H1 (cell line): Measurements from ENCODE around the gene SSRP1. TPM values are rescaled to one million over a fixed set of nuclear protein-coding genes. Genes with fewer than 3 reads are reported as not detected.

ENCODE experiments used
- BACH1 ChIP-seq: IDR thresholded peaks from 2 replicates; pipeline ENCODE4 v1.6.1; 2012; ENCODE audit warnings: low read length, improper control_type of control experiment
- CBX5 ChIP-seq: fragments of 300-800, 300-1000 bp; sonication (generic); IDR thresholded peaks from 2 replicates; pipeline ENCODE4 v1.7.1; 2016; ENCODE audit warnings: antibody characterized with exemption, low read length, low read depth
- EZH2 ChIP-seq: fragments of 200-600 bp; sonication (generic); IDR thresholded peaks from 2 replicates; pipeline ENCODE4 v1.7.1; 2012; ENCODE audit warnings: low read depth, mild to moderate bottlenecking, moderate library complexity, low read length, inconsistent platforms; ENCODE audit not compliant: severe bottlenecking
- KDM5A ChIP-seq: fragments of 200-600 bp; IDR thresholded peaks from 2 replicates; pipeline ENCODE4 v1.7.1; 2012; ENCODE audit warnings: mild to moderate bottlenecking, low read length, inconsistent platforms, mixed read lengths
- PHF8 ChIP-seq: fragments of 200-600 bp; sonication (generic); conservative IDR thresholded peaks from 2 replicates; pipeline ENCODE4 v1.7.1; 2012; ENCODE audit warnings: low read depth, mild to moderate bottlenecking, inconsistent platforms, low read length, moderate library complexity
- POLR2AphosphoS5 ChIP-seq: IDR thresholded peaks from 2 replicates; pipeline ENCODE4 v1.6.1; 2011; ENCODE audit warnings: low read depth, low read length
- POU5F1 ChIP-seq: IDR thresholded peaks from 2 replicates; pipeline ENCODE4 v1.6.1; 2011; ENCODE audit warnings: low read depth, mild to moderate bottlenecking, low read length, moderate library complexity
- SP4 ChIP-seq: IDR thresholded peaks from 2 replicates; pipeline ENCODE4 v1.6.1; 2012; ENCODE audit warnings: low read length, inconsistent platforms
- SRF ChIP-seq: IDR thresholded peaks from 2 replicates; pipeline ENCODE4 v1.6.1; 2011; ENCODE audit warnings: mild to moderate bottlenecking, low read depth, low read length, moderate library complexity
- polyA plus RNA-seq, 7 experiments: library from polyadenylated mRNA; depleted of rRNA in 3 of 7; stranded (reverse) in 5 of 7; unstranded in 2 of 7; fragments of >200 nt in 5 of 7; fragments of 200-250 nt in 2 of 7; gene quantifications; 1 replicate in 5 of 7; 2 replicates in 1 of 7; 4 replicates in 1 of 7; pipeline versions ENCODE4 v1.2.1 to v1.2.3, GENCODE V29; 2011 to 2013; ENCODE audit warnings: missing spikeins in 2 of 7, mixed read lengths in 2 of 7
- total RNA-seq: library from RNA; stranded (reverse); fragmentation: NEBNext Ultra II Directional; extraction: Animal tissue kit (Norgen Biotek cat#: 25700); gene quantifications from 2 replicates; pipeline ENCODE4 v1.2.1, GENCODE V29; 2021
- TF ChIP-seq, protein P1 (sequence below): fragments of 300-600 bp; sonication (generic); IDR thresholded peaks from 2 replicates; pipeline ENCODE4 v1.7.1; 2012; ENCODE audit warnings: low read length, moderate library complexity, mild to moderate bottlenecking, inconsistent platforms; ENCODE audit not compliant: insufficient replicate concordance

Gene SSRP1
- total and polyA plus RNA-seq, 2 of the 8 experiments (the other 6 are each of a cell fraction or from before 2014, with no cell fraction given) = 259 to 281 TPM

- TF ChIP-seq, protein P1, sequence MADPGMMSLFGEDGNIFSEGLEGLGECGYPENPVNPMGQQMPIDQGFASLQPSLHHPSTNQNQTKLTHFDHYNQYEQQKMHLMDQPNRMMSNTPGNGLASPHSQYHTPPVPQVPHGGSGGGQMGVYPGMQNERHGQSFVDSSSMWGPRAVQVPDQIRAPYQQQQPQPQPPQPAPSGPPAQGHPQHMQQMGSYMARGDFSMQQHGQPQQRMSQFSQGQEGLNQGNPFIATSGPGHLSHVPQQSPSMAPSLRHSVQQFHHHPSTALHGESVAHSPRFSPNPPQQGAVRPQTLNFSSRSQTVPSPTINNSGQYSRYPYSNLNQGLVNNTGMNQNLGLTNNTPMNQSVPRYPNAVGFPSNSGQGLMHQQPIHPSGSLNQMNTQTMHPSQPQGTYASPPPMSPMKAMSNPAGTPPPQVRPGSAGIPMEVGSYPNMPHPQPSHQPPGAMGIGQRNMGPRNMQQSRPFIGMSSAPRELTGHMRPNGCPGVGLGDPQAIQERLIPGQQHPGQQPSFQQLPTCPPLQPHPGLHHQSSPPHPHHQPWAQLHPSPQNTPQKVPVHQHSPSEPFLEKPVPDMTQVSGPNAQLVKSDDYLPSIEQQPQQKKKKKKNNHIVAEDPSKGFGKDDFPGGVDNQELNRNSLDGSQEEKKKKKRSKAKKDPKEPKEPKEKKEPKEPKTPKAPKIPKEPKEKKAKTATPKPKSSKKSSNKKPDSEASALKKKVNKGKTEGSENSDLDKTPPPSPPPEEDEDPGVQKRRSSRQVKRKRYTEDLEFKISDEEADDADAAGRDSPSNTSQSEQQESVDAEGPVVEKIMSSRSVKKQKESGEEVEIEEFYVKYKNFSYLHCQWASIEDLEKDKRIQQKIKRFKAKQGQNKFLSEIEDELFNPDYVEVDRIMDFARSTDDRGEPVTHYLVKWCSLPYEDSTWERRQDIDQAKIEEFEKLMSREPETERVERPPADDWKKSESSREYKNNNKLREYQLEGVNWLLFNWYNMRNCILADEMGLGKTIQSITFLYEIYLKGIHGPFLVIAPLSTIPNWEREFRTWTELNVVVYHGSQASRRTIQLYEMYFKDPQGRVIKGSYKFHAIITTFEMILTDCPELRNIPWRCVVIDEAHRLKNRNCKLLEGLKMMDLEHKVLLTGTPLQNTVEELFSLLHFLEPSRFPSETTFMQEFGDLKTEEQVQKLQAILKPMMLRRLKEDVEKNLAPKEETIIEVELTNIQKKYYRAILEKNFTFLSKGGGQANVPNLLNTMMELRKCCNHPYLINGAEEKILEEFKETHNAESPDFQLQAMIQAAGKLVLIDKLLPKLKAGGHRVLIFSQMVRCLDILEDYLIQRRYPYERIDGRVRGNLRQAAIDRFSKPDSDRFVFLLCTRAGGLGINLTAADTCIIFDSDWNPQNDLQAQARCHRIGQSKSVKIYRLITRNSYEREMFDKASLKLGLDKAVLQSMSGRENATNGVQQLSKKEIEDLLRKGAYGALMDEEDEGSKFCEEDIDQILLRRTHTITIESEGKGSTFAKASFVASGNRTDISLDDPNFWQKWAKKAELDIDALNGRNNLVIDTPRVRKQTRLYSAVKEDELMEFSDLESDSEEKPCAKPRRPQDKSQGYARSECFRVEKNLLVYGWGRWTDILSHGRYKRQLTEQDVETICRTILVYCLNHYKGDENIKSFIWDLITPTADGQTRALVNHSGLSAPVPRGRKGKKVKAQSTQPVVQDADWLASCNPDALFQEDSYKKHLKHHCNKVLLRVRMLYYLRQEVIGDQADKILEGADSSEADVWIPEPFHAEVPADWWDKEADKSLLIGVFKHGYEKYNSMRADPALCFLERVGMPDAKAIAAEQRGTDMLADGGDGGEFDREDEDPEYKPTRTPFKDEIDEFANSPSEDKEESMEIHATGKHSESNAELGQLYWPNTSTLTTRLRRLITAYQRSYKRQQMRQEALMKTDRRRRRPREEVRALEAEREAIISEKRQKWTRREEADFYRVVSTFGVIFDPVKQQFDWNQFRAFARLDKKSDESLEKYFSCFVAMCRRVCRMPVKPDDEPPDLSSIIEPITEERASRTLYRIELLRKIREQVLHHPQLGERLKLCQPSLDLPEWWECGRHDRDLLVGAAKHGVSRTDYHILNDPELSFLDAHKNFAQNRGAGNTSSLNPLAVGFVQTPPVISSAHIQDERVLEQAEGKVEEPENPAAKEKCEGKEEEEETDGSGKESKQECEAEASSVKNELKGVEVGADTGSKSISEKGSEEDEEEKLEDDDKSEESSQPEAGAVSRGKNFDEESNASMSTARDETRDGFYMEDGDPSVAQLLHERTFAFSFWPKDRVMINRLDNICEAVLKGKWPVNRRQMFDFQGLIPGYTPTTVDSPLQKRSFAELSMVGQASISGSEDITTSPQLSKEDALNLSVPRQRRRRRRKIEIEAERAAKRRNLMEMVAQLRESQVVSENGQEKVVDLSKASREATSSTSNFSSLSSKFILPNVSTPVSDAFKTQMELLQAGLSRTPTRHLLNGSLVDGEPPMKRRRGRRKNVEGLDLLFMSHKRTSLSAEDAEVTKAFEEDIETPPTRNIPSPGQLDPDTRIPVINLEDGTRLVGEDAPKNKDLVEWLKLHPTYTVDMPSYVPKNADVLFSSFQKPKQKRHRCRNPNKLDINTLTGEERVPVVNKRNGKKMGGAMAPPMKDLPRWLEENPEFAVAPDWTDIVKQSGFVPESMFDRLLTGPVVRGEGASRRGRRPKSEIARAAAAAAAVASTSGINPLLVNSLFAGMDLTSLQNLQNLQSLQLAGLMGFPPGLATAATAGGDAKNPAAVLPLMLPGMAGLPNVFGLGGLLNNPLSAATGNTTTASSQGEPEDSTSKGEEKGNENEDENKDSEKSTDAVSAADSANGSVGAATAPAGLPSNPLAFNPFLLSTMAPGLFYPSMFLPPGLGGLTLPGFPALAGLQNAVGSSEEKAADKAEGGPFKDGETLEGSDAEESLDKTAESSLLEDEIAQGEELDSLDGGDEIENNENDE = no peak
- TF ChIP-seq KDM5A = no peak
- TF ChIP-seq PHF8 = no peak
- TF ChIP-seq POU5F1 = no peak
- no peak for TF ChIP-seq SP4
- no peak for TF ChIP-seq BACH1
- no peak for TF ChIP-seq EZH2
- no peak for TF ChIP-seq CBX5
- TF ChIP-seq SRF = no peak
- TF ChIP-seq POLR2AphosphoS5 = no peak
Measured at GRCh38 chr11:57325735-57326048, 10.0 kb downstream of the SSRP1 start (continued).
